Keratinocyte (primary cell): ENCODE data around the gene SERINC5.

ENCODE experiments used
- CTCF ChIP-seq, 3 experiments: IDR thresholded peaks in 1 of 3; conservative IDR thresholded peaks in 1 of 3; optimal IDR thresholded peaks in 1 of 3; 2 replicates in 2 of 3; 3 replicates in 1 of 3; pipeline versions ENCODE3 to v1.5.1; 2011; ENCODE audit warnings: low read length in 3 of 3, mild to moderate bottlenecking in 3 of 3, moderate library complexity in 2 of 3, control low read depth in 1 of 3, inconsistent platforms in 1 of 3; ENCODE audit not compliant: insufficient read depth in 2 of 3; ENCODE audit errors: extremely low read depth in 1 of 3
- EZH2 ChIP-seq: IDR thresholded peaks from one replicate; pipeline ENCODE4 v1.6.1; 2012; ENCODE audit warnings: inconsistent platforms, mild to moderate bottlenecking, low read length, moderate library complexity

- TF ChIP-seq CTCF (optimal IDR thresholded peaks at IDR 0.05 in 1 of 3, IDR thresholded peaks at IDR 0.05 in 1 of 3, conservative IDR thresholded peaks at IDR 0.05 in 1 of 3; ENCODE audit: extremely low read depth in 1 of 3, insufficient read depth in 2 of 3, low read length in 3 of 3) (no peak), EZH2 (no peak)
These were observed 185.9 kb downstream of the SERINC5 start for GRCh38 chr5:80069918-80070318.
